IgD-negative memory B cell (primary cell): ENCODE measurements around the gene NOTUM. TPM values are rescaled to one million over a fixed set of nuclear protein-coding genes. Genes with fewer than 3 reads are reported as not detected.

Experiments used
- H3K27ac Mint-ChIP-seq, 3 donors: one replicate each; pipeline ENCODE4 v1.8.0; 2020 to 2022; ENCODE audit warnings: mild to moderate bottlenecking in 3 of 3, mixed read lengths in 3 of 3, moderate library complexity in 1 of 3
- H3K27me3 Mint-ChIP-seq: one replicate; pipeline ENCODE4 v1.8.0; 2021; ENCODE audit warnings: mixed read lengths
- H3K36me3 Mint-ChIP-seq: one replicate; pipeline ENCODE4 v1.8.0; 2020; ENCODE audit warnings: mild to moderate bottlenecking, mixed read lengths
- H3K4me1 Mint-ChIP-seq, 3 donors: one replicate each; pipeline ENCODE4 v1.8.0; 2020 to 2022; ENCODE audit warnings: mixed read lengths in 3 of 3, mild to moderate bottlenecking in 1 of 3
- H3K4me3 Mint-ChIP-seq, 4 donors: one replicate each; pipeline ENCODE4 v1.8.0; 2020 to 2022; ENCODE audit warnings: mild to moderate bottlenecking in 4 of 4, mixed read lengths in 4 of 4, moderate library complexity in 3 of 4
- H3K9me3 Mint-ChIP-seq, 3 donors: one replicate each; pipeline ENCODE4 v1.8.0; 2020 to 2021; ENCODE audit warnings: mixed read lengths in 3 of 3, mild to moderate bottlenecking in 1 of 3
- polyA plus RNA-seq: library from polyadenylated mRNA; unstranded; fragments of 300-500 nt; fragmentation: Illumina TruSeq; gene quantifications from one replicate; pipeline ENCODE4 v1.2.3, GENCODE V29; 2021

NOTUM gene
- polyA plus RNA-seq, 1 donor from 2014 or later: not detected

GRCh38 chr17:81913394-81914102 lies 47.4 kb downstream of the NOTUM start:
- no peaks in the 10 kb centered on the region for H3K27me3 Mint-ChIP-seq
- no peaks in the 10 kb centered on the region for H3K9me3 Mint-ChIP-seq
- H3K4me3 Mint-ChIP-seq: peak overlapping the region in 1 of 4 donors; percentile 89
- H3K36me3 Mint-ChIP-seq: no peaks in the 10 kb centered on the region
- peaks cover 13 to 19% (median 17%) of the 10 kb centered on the region in 3 donors for H3K4me1 Mint-ChIP-seq
- H3K27ac Mint-ChIP-seq: peak overlapping the region in 1 of 3 donors; percentile 81

DNA sequence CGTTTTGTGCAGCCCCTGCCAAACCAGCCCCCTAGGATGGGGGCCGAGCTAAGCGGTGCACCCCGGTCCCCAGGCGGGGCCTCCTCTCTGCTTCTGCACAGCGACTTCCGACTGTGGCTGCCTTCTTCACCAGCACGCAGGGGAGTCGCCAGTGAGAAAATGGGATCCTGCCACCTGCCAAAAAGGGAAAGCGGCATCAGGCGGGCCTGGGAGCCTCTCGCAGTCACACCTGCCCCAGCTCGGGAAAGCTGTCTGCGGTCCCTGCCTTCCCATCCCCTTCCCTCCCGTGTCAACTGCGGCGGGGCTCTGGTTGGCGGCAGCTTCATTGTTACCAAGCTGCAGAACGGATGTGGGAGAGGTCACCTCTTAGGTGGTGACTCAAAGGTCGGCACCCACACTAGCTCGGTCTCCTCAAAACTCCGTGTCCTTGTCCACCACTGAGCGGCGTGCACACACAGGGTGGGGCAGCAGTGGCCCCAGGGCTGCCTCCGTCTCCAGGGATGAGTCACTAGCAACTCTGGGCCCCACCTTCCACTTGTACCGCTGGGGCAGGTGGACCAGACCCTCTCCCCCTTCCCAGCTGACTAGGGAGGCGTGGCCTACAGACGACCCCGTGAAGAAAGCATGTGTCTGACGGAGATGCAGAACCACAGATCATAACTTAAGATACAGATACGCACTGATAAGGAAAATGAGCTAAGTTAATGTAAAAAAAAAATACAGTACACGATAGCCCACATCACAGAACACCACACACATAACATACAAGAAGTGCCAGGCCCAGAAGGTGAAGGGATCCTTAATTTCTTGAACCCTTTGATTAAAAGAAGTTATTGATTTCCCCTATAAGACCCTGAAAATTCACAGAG lies 48.3 kb downstream of the NOTUM start:
- no peaks in the 10 kb centered on the region for H3K36me3 Mint-ChIP-seq
- H3K4me1 Mint-ChIP-seq: peaks cover 9 to 16% (median 12%) of the 10 kb centered on the region in 3 donors
- no peaks in the 10 kb centered on the region for H3K27me3 Mint-ChIP-seq
- no peaks in the 10 kb centered on the region for H3K9me3 Mint-ChIP-seq
- peak overlapping the region in 1 of 3 donors; percentile 81 for H3K27ac Mint-ChIP-seq
- peak overlapping the region in 3 of 4 donors; percentile 12 to 89 (median 70) for H3K4me3 Mint-ChIP-seq

DNA sequence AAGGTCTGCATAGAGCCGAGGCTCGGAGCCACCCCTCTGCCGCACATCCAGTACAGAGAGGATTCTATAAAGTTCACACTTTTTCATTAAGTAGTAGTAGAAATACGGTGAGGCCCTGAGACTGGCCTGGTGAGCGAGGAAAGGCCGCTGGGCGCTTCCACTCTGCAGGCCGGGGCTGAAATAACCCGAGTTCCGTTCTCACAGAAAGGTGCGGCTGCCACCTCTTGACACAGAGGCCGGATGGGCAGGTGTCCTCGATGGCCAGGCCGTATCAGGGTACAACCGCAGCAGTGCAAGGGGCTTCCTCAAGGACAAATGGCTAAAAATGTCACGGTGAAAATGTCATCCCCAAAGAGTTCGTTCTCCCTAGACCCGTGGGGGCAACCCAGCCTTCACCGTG lies 49.0 kb downstream of the NOTUM start:
- Mint-ChIP-seq H3K36me3 (no peaks in the 10 kb centered on the region), H3K4me1 (peaks cover 5 to 12% (median 8%) of the 10 kb centered on the region in 3 donors), H3K9me3 (no peaks in the 10 kb centered on the region), H3K27me3 (no peaks in the 10 kb centered on the region), H3K4me3 (peak overlapping the region; percentile 70 to 85 (median 70)), H3K27ac (peak overlapping the region; percentile 59 to 81 (median 81))

DNA sequence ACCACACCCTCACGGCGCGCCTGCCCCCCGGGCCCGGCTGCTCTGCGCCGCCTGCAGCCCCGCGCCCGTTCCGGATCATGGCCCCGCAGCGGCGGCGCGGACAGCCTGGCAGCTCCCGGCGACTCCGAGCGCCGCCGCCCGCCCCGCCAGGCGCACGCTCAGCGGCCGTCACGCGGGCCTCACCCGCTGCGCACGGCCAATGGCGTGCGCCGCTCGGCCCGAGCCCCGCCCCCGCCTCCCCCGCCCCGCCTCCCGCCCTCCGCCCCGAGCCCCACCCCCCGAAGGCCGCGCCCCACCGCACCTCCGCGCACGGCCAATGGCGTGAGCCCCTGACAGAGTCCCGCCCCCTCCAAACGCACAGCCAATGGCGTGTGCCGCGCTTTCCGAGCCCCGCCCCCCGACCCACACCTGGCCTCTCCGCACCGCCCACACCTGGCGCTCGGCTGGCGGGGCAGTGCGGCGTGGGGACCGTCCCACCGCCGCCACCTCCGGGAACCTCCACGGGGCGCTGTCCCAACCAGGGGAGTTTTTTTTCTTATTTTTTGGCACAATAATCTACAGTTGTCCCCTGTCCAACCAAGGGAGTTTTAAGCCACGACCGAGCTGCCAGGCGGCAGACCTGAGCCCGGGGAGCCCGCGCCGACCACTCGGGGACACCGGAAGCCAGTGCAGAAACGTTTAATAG lies 49.6 kb downstream of the NOTUM start, which contains the start of gene PCYT2:
Gene PCYT2 (minus strand): TSS at position 123 of the 685 bp plus-strand sequence. CDS start 44 bp downstream, at position 79.
- Mint-ChIP-seq H3K4me3 (peak within 1 kb of the TSS; percentile 84 to 93 (median 89)), H3K36me3 (no peaks in the 10 kb centered on the region), H3K9me3 (no peaks in the 10 kb centered on the region), H3K27ac (peak within 1 kb of the TSS; percentile 59 to 81 (median 81)), H3K4me1 (peaks cover 2 to 10% (median 5%) of the 10 kb centered on the region in 3 donors), H3K27me3 (no peaks in the 10 kb centered on the region)

GRCh38 chr17:81910840-81911276 lies 50.1 kb downstream of the NOTUM start:
- H3K9me3 Mint-ChIP-seq: no peaks in the 10 kb centered on the region
- H3K36me3 Mint-ChIP-seq: no peaks in the 10 kb centered on the region
- H3K27me3 Mint-ChIP-seq: no peaks in the 10 kb centered on the region
- H3K4me1 Mint-ChIP-seq: peaks cover 2 to 6% (median 5%) of the 10 kb centered on the region in 3 donors
- peak overlapping the region; percentile 84 to 93 (median 89) for H3K4me3 Mint-ChIP-seq
- peak overlapping the region in 1 of 3 donors; percentile 78 for H3K27ac Mint-ChIP-seq

DNA sequence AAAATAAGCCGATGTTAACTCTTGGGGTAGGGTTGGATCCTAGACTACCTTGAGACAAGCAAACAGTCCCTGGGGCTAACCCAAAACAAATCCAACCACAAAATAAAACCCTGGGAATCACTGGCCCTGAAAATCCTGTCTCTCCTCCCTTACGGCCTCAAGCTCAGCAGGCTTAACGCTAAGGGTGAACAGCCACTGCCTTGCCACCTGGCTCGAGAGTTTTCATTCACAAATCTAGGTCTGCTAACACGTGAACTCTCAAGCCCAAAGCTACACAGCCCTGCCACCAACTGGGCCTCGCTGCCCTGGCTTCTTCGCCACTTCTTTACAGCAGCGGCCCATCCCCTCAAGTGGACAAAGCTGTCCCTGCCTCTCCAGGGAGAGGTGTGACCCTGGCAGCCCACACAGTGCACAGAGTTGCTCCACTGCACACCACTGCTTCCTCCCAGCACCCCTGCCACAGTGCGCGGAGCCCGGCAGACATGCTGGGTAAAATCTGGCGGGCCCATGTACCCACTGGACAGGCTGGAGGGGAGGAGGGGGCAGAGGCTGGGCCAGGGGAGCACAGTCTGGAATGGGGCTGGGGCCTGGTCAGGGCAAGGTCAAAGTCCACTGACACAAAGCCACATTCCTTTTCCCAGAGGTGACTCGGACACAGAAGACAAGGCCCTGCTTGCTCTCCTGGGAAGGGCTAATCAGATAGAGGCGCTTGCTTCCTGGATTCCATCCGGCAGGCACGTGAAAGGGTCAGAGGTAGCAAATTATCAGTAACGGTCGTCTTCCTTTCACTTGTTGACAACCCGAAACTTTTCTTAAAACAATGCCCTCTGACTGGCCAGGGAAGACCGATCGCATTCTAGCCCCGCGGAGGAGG lies 50.8 kb downstream of the NOTUM start:
- Mint-ChIP-seq H3K4me3 (peak overlapping the region; percentile 84 to 93 (median 89)), H3K36me3 (no peaks in the 10 kb centered on the region), H3K9me3 (no peaks in the 10 kb centered on the region), H3K4me1 (peaks cover 2 to 5% (median 4%) of the 10 kb centered on the region in 3 donors), H3K27me3 (no peaks in the 10 kb centered on the region), H3K27ac (peak overlapping the region in 2 of 3 donors; percentile 73 to 78)

DNA sequence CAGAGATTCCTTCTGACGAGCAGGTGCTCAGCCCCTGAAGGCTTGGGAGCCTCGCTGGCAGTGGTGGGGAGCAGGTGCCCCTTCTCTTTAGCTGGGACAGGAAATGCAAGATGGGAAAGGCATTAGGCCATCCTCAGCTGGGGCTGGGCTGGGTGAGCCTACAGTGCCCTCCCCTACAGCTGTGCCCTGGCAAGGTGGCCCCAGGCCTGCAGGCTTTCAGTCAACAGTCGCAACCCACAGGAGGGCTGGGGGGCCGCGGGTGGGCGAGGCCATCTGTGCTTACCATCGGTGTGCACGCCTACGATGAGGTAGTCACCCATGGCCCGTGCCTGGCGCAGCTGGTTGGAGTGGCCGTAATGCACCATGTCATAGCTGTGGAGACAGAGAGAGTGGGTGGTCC lies 51.8 kb downstream of the NOTUM start:
- Mint-ChIP-seq H3K27me3 (no peaks in the 10 kb centered on the region), H3K27ac (peak overlapping the region in 1 of 3 donors; percentile 78), H3K4me3 (peak overlapping the region in 3 of 4 donors; percentile 23 to 86 (median 52)), H3K4me1 (peaks cover 2 to 5% (median 4%) of the 10 kb centered on the region in 3 donors), H3K9me3 (no peaks in the 10 kb centered on the region), H3K36me3 (no peaks in the 10 kb centered on the region)

- H3K36me3 Mint-ChIP-seq: no peaks in the 10 kb centered on the region
- peaks cover 1 to 5% (median 4%) of the 10 kb centered on the region in 3 donors for H3K4me1 Mint-ChIP-seq
- H3K27me3 Mint-ChIP-seq: no peaks in the 10 kb centered on the region
- peak overlapping the region in 1 of 3 donors; percentile 78 for H3K27ac Mint-ChIP-seq
- no peaks in the 10 kb centered on the region for H3K9me3 Mint-ChIP-seq
- peak overlapping the region in 2 of 4 donors; percentile 60 to 86 for H3K4me3 Mint-ChIP-seq
Observed at GRCh38 chr17:81908793-81909192, 52.2 kb downstream of the NOTUM start.

DNA sequence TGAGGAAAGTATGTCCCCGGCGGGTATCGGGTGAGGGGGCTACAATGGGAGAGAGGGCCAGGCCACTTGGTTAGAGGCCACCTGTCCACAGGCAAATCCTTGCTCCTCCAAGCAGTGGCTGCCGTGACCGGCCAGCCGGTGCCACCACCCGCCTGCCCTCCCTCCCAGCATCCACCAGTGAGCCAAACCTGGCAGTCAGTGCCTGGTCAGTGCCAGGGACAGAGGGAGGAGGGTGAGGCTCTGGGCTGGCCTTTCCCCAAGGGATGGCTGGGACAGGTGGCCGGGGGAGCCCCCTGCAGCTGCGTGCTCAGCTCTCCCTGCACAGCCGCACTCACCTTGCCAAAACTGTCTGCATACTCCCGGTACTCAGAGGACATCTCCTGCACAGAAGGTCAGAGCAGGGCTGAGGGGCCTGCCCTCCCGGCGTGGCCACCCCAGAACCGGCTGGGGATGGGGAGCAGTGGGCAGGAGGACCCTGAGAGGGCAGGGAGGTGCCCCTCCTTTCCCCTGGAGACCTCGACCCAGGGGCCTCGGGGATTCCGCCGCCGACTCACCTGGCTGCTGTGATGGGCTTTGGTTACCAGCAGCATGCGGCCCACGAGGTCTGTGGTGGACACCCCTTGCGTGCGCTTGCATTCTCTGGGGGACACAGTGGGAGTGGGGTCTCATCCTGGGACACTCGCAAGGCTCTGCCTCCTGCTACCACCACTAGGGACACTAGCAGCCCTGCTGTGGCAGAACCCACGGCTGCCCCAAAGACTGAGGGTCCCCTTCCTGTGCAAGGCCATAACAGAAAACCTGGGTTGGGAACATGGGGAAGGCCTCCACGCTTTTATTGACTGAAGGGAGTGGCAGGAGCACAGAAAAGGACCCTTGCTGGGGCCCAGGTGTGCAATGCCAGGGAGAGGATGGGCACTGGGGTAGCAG lies 53.5 kb downstream of the NOTUM start:
- Mint-ChIP-seq H3K4me3 (peak overlapping the region in 1 of 4 donors; percentile 32), H3K36me3 (no peaks in the 10 kb centered on the region), H3K9me3 (no peaks in the 10 kb centered on the region), H3K4me1 (no peaks in the 10 kb centered on the region), H3K27me3 (peaks cover 2% of the 10 kb centered on the region), H3K27ac (no peak overlapping the region)

DNA sequence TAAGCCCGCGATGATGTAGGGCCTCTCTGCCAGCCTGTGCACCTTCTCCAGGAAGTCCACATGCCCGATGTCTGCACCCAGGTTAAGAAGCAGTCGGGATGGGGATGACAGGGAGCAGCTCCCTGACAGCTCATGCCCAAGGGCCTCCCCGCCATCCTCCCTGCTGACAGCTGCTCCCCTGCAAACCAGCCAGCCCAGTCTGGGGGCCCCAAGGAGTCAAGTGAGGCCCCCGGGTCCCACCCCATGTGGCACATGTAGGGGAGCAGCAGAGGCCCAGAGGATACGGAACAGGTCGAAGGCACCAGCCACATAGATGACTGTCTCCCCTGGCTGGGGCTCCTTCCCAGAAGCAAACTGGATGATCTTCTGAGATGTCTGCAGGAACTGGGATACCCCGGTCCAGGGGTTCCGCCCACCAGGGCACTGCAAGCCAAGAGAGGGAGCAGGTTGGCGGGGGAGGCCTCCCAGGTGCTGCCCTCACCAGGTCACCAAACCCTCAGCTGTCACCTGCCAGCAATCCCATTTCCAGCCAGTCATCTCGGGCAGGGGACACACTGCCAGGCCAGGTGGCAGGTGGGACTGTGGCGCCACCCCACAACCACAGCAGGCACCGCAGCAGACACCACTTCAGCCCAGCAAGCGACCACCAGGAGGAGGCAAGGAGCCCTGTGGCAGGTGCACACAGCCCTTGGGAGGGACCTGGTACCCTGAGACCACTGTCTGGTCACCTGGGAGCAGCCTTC lies 54.3 kb downstream of the NOTUM start:
- no peaks in the 10 kb centered on the region for H3K4me1 Mint-ChIP-seq
- no peaks in the 10 kb centered on the region for H3K9me3 Mint-ChIP-seq
- no peak overlapping the region for H3K27ac Mint-ChIP-seq
- no peaks in the 10 kb centered on the region for H3K36me3 Mint-ChIP-seq
- no peak overlapping the region for H3K4me3 Mint-ChIP-seq
- H3K27me3 Mint-ChIP-seq: peaks cover 2% of the 10 kb centered on the region

- Mint-ChIP-seq H3K27me3 (peaks cover 5% of the 10 kb centered on the region), H3K4me3 (no peak overlapping the region), H3K9me3 (no peaks in the 10 kb centered on the region), H3K4me1 (peaks cover 2 to 4% (median 4%) of the 10 kb centered on the region in 3 donors), H3K36me3 (peaks cover 2% of the 10 kb centered on the region), H3K27ac (no peak overlapping the region)
Observed at GRCh38 chr17:81905993-81906392, 55.0 kb downstream of the NOTUM start.

- Mint-ChIP-seq H3K9me3 (no peaks in the 10 kb centered on the region), H3K4me1 (peaks cover 3 to 8% (median 5%) of the 10 kb centered on the region in 3 donors), H3K27me3 (peaks cover 9% of the 10 kb centered on the region), H3K27ac (no peak overlapping the region), H3K36me3 (peaks cover 5% of the 10 kb centered on the region), H3K4me3 (no peak overlapping the region)
Observed at GRCh38 chr17:81905424-81905875, 55.5 kb downstream of the NOTUM start.
